Testis (tissue), 2 donors: ENCODE data around the gene CRBN.

Experiments
- CTCF ChIP-seq, 3 experiments: fragments of 450-650 bp in 2 of 3; fragments of 200-600 bp in 1 of 3; sonication (generic) in 1 of 3; IDR thresholded peaks; one replicate each; pipeline ENCODE4 v1.5.1; 2016 to 2019; ENCODE audit warnings: antibody characterized with exemption in 3 of 3, mild to moderate bottlenecking in 2 of 3, moderate library complexity in 1 of 3
- POLR2A ChIP-seq: fragments of 450-650 bp; IDR thresholded peaks from one replicate; pipeline ENCODE4 v1.6.1; 2017; ENCODE audit warnings: antibody characterized with exemption, mild to moderate bottlenecking, moderate library complexity

- TF ChIP-seq CTCF (IDR thresholded peaks at IDR 0.05) (no peak), POLR2A (no peak)
These were observed 12.8 kb upstream of the CRBN start for GRCh38 chr3:3192286-3192675.
